Testis (tissue), 2 donors: ENCODE data around the gene ANKRD60.

ENCODE experiments used
- POLR2A ChIP-seq: fragments of 450-650 bp; IDR thresholded peaks from one replicate; pipeline ENCODE4 v1.6.1; 2017; ENCODE audit warnings: antibody characterized with exemption, mild to moderate bottlenecking, moderate library complexity
- TF ChIP-seq, protein P1 (sequence below), 3 experiments: fragments of 450-650 bp in 2 of 3; fragments of 200-600 bp in 1 of 3; sonication (generic) in 1 of 3; IDR thresholded peaks; one replicate each; pipeline ENCODE4 v1.5.1; 2016 to 2019; ENCODE audit warnings: antibody characterized with exemption in 3 of 3, mild to moderate bottlenecking in 2 of 3, moderate library complexity in 1 of 3

DNA sequence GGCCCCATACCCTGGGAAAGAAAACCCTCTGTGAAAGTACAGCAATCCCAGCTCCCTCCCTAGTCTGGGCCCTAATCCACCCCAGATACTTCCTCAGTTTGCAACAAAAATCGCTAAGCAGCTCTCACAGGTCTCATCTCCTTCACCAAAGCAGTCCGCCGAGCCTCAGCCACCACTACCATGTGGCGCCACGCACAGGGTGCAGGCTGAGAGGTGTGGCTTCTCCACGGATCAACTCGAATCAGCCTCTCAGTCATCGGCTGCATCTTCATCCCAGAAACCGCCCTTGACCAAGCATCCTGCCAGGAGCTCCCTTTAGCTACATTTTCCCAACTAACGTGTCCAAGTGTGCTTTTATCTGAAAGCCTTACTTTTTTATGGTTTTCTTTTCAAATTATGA is 50.7 kb downstream of the ANKRD60 start:
- TF ChIP-seq, protein P1, sequence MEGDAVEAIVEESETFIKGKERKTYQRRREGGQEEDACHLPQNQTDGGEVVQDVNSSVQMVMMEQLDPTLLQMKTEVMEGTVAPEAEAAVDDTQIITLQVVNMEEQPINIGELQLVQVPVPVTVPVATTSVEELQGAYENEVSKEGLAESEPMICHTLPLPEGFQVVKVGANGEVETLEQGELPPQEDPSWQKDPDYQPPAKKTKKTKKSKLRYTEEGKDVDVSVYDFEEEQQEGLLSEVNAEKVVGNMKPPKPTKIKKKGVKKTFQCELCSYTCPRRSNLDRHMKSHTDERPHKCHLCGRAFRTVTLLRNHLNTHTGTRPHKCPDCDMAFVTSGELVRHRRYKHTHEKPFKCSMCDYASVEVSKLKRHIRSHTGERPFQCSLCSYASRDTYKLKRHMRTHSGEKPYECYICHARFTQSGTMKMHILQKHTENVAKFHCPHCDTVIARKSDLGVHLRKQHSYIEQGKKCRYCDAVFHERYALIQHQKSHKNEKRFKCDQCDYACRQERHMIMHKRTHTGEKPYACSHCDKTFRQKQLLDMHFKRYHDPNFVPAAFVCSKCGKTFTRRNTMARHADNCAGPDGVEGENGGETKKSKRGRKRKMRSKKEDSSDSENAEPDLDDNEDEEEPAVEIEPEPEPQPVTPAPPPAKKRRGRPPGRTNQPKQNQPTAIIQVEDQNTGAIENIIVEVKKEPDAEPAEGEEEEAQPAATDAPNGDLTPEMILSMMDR (IDR thresholded peaks at IDR 0.05), result no peak
- no peak for TF ChIP-seq POLR2A
